Breast epithelium (tissue), 3 donors: Measurements from ENCODE around the gene GAPDH.

ENCODE experiments used
- POLR2A ChIP-seq: fragments of 450-650 bp; IDR thresholded peaks from one replicate; pipeline ENCODE4 v1.6.1; 2016; ENCODE audit warnings: antibody characterized with exemption, mild to moderate bottlenecking, moderate library complexity
- TF ChIP-seq, protein P1 (sequence below), 3 donors: fragments of 450-650 bp; IDR thresholded peaks; one replicate each; pipeline ENCODE4 v1.5.1; 2016 to 2017; ENCODE audit warnings: antibody characterized with exemption in 3 of 3, mild to moderate bottlenecking in 3 of 3, moderate library complexity in 3 of 3

DNA sequence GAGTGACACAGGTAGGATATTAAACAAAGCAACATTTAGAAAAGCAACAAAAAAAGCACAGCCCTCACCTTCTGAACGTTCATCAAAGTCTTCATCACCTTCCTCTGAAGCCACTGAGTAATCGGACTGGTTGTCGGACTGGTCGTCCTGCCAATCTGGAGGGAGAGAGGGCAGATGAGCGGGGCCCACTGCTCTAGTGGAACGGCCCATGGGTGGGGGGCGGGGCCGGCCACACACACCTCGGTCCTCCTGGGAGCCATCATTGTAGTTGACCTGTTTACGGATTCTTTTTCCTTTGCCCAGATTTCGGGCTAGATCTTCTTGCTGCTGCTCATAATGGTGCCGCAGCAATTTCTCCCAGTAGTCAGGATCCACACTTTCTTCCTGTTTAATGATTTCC is 48.6 kb downstream of the GAPDH start:
- no peak for TF ChIP-seq POLR2A
- TF ChIP-seq, protein P1, sequence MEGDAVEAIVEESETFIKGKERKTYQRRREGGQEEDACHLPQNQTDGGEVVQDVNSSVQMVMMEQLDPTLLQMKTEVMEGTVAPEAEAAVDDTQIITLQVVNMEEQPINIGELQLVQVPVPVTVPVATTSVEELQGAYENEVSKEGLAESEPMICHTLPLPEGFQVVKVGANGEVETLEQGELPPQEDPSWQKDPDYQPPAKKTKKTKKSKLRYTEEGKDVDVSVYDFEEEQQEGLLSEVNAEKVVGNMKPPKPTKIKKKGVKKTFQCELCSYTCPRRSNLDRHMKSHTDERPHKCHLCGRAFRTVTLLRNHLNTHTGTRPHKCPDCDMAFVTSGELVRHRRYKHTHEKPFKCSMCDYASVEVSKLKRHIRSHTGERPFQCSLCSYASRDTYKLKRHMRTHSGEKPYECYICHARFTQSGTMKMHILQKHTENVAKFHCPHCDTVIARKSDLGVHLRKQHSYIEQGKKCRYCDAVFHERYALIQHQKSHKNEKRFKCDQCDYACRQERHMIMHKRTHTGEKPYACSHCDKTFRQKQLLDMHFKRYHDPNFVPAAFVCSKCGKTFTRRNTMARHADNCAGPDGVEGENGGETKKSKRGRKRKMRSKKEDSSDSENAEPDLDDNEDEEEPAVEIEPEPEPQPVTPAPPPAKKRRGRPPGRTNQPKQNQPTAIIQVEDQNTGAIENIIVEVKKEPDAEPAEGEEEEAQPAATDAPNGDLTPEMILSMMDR (IDR thresholded peaks at IDR 0.05), result no peak
